Caco-2 (cell line): ENCODE data around the gene KRABD2.

Source experiments
- BruUV-seq: library from RNA; stranded (reverse); fragments of 400-500 nt; replicated peaks from 2 replicates; lab custom pipeline; 2021; lab: Mats Ljungman, UMichigan
- CTCF ChIA-PET: fragments of 300-600 bp; sonication (Branson Sonifier 250); formaldehyde crosslinking; loops from one replicate; lab custom pipeline; 2022; ENCODE audit warnings: antibody characterized with exemption; lab: Charles Lee
- POLR2A ChIA-PET: fragments of 300-600 bp; sonication (Branson Sonifier 250); formaldehyde crosslinking; loops from one replicate; lab custom pipeline; 2022; ENCODE audit warnings: antibody characterized with exemption; lab: Charles Lee
- DNase-seq, 2 experiments: peaks; one replicate each; pipeline versions ENCODE4 v3.0.0 to v3.0.0-alpha.2; 2020 to 2022
- H3K27me3 ChIP-seq: replicated peaks from 2 replicates; pipeline ENCODE4 v1.6.0; 2011; ENCODE audit warnings: low read length; ENCODE audit not compliant: control insufficient read depth, insufficient read depth
- H3K36me3 ChIP-seq: 2 replicates; pipeline ENCODE4 v1.5.1; 2011; ENCODE audit warnings: low read length; ENCODE audit not compliant: control insufficient read depth, insufficient read depth
- H3K4me1 ChIP-seq: fragments of 250-450 bp; sonication (Bioruptor Pico); 2 replicates; pipeline ENCODE4 v1.5.1; 2020; ENCODE audit warnings: mild to moderate bottlenecking
- H3K4me3 ChIP-seq: 2 replicates; pipeline ENCODE4 v1.5.1; 2011; ENCODE audit warnings: low read depth, mild to moderate bottlenecking, control low read depth, low read length
- H3K9me3 ChIP-seq: fragments of 250-450 bp; sonication (Bioruptor Pico); 2 replicates; pipeline ENCODE4 v1.5.1; 2020; ENCODE audit warnings: mild to moderate bottlenecking, moderate library complexity
- H3K27ac Mint-ChIP-seq: one replicate; pipeline ENCODE4 v1.8.0; 2022; ENCODE audit warnings: mixed read lengths; ENCODE audit not compliant: unreplicated experiment
- H3K27me3 Mint-ChIP-seq: one replicate; pipeline ENCODE4 v1.8.0; 2022; ENCODE audit warnings: mixed read lengths; ENCODE audit not compliant: insufficient read depth, unreplicated experiment
- H3K36me3 Mint-ChIP-seq: one replicate; pipeline ENCODE4 v1.8.0; 2022; ENCODE audit warnings: mild to moderate bottlenecking, mixed read lengths; ENCODE audit not compliant: insufficient read depth, unreplicated experiment
- H3K4me1 Mint-ChIP-seq: one replicate; pipeline ENCODE4 v1.8.0; 2022; ENCODE audit warnings: low read depth, mixed read lengths; ENCODE audit not compliant: unreplicated experiment
- H3K4me3 Mint-ChIP-seq: one replicate; pipeline ENCODE4 v1.8.0; 2022; ENCODE audit warnings: mild to moderate bottlenecking, moderate library complexity, mixed read lengths; ENCODE audit not compliant: unreplicated experiment
- H3K9me3 Mint-ChIP-seq: one replicate; pipeline ENCODE4 v1.8.0; 2022; ENCODE audit warnings: mixed read lengths; ENCODE audit not compliant: unreplicated experiment
- CTCF ChIP-seq, 2 experiments: fragments of 200-600 bp in 1 of 2; IDR thresholded peaks; 1 replicate in 1 of 2; 2 replicates in 1 of 2; pipeline versions ENCODE4 v1.5.1 to v1.8.0; 2011 to 2022; ENCODE audit warnings: antibody characterized with exemption in 1 of 2, control low read depth in 1 of 2, inconsistent platforms in 1 of 2, low read depth in 1 of 2, low read length in 1 of 2, mild to moderate bottlenecking in 1 of 2, moderate library complexity in 1 of 2; ENCODE audit not compliant: insufficient read depth in 1 of 2, severe bottlenecking in 1 of 2, unreplicated experiment in 1 of 2
- intact Hi-C: fragments of 100-400 bp; cut with micrococcal nuclease; formaldehyde crosslinking; loops from one replicate; pipeline ENCODE4 v1.10.0; 2022; ENCODE audit not compliant: unreplicated experiment

The KRABD2 gene

DNA sequence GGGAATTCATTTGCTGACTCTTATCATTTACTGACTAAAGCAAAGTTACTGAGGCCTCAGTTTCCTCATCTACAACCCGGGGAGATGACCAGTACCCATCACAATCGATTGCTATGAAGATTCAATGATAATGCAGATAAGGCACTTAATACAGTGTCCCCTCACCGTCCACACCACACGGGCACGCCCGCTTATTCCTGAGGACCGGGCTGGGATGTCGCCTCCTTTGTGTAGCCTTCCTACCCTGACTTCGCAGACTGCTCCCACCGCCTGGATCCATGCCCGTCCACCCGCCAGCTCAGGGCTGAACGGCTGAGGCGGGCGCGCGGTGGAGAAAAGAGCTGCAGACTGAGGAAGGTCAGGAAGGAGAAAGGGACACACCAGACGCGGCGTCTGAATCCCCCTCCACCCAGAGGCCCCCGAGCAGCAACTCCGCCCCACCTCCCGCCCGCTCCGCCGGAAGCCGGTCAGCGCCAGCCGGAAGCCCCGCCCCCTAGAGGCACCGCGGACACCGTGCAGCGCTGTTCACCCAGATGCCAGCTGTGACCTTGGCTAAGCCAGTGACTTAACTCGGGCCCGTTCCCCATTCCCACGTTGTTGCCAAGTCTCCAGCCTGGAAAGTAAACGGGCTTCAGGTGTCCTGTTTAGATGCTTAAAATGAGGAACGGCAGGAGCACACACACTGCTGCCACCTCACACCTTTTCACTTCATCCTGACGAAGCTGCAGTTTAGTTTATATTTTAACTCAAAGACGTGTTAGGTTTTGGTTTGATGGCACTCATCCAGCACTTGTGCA lies at the start of gene KRABD2:
Gene KRABD2 (minus strand): TSS at position 434 of the 797 bp plus-strand sequence.
- Histone ChIP-seq H3K9me3 (no peaks in the 10 kb centered on the region), H3K4me1 (no peaks in the 10 kb centered on the region), H3K36me3 (no peaks in the 10 kb centered on the region; the same call in 1 of the 2 replicates), H3K4me3 (peak within 1 kb of the TSS; percentile 40), H3K27me3 (no peaks in the 10 kb centered on the region)
- H3K9me3 Mint-ChIP-seq, result no peaks in the 10 kb centered on the region
- peaks cover 62% of the 10 kb centered on the region for H3K36me3 Mint-ChIP-seq
- BruUV-seq, result no TSS peak
- peak within 1 kb of the TSS; percentile 50 for H3K27ac Mint-ChIP-seq
- POLR2A ChIA-PET, result interaction anchor here (0.6 to 0.7 kb wide), 2 partner anchors 46 to 81 kb away, joined by 4 read pairs; partner anchors contain the start of gene SLC25A35
- no peaks in the 10 kb centered on the region for H3K27me3 Mint-ChIP-seq
- peak within 1 kb of the TSS; percentile 68 for H3K4me3 Mint-ChIP-seq
- intact Hi-C loops, result no loop called here
- peak; percentile 69 to 74 for DNase-seq
- CTCF ChIA-PET, result interaction anchor here (1.1 kb wide), 1 partner anchor 7 kb away, joined by 4 read pairs; no protein-coding TSS in a partner anchor
- H3K4me1 Mint-ChIP-seq, result no peaks in the 10 kb centered on the region
- peak in 1 of 2 experiments; percentile 22 for TF ChIP-seq CTCF (IDR thresholded peaks at IDR 0.05; ENCODE audit: insufficient read depth in 1 of 2, low read depth in 1 of 2, low read length in 1 of 2, severe bottlenecking in 1 of 2, unreplicated experiment in 1 of 2)

GRCh38 chr17:8421571-8421970 lies 45.1 kb upstream of the KRABD2 start:
- no peak overlapping the region for H3K27ac Mint-ChIP-seq
- Histone ChIP-seq H3K9me3 (no peaks in the 10 kb centered on the region), H3K4me1 (no peaks in the 10 kb centered on the region), H3K4me3 (no peak overlapping the region), H3K36me3 (no peaks in the 10 kb centered on the region), H3K27me3 (no peaks in the 10 kb centered on the region)
- intact Hi-C loops, result no loop called here
- peaks cover 6% of the 10 kb centered on the region for H3K27me3 Mint-ChIP-seq
- ChIA-PET POLR2A (no interaction called here), CTCF (no interaction called here)
- BruUV-seq, result no TSS peak
- no peak overlapping the region for H3K4me3 Mint-ChIP-seq
- DNase-seq, result no peak
- H3K4me1 Mint-ChIP-seq, result no peaks in the 10 kb centered on the region
- H3K9me3 Mint-ChIP-seq, result no peaks in the 10 kb centered on the region
- no peak for TF ChIP-seq CTCF (IDR thresholded peaks at IDR 0.05; ENCODE audit: insufficient read depth in 1 of 2, low read depth in 1 of 2, low read length in 1 of 2, severe bottlenecking in 1 of 2, unreplicated experiment in 1 of 2)
- H3K36me3 Mint-ChIP-seq, result no peaks in the 10 kb centered on the region

DNA sequence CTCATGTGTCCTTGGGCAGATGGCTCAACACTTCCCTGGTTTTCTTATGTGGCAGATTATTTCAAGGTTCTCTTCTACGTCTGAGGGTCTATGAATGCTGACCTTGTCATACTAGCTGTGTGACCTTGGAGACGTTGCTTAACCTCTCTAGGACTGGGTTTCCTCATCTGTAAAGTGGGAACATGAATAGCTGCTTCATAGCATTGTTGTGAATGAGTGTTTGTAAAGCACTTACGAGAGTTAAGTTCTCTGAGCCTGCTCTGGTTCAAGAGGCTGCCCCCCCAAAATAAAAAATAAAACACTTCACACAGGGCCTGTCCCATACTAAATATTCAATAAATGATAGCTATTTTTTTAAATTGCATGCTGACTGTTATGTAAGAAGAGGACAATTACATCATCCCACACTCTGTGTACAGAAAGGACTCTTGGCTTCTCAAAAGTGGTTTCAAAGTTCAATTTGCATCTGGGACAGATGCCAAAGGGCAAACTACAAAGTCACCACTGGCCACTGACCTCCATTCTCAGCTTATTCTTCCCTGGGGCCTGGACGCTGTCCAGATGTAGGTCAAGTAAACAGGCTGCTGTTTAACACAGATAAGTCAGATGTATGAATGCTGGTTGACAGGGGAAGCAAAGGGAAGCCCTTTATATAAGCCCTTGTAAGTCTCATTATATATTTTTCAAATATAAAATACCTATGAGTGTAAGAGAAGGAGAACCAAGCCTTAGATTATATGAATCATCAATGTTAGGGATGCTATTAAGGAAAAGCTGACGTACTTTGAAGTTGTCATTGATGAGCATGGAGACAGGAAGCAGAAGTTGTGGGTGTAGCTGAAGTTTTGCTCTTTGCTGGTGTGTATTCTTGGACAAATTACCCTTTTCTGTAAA lies 43.8 kb upstream of the KRABD2 start:
- intact Hi-C loops, result no loop called here

More for the DNA sequence above, 43.8 kb upstream of the KRABD2 start:
- H3K4me3 ChIP-seq, result no peak overlapping the region
- no peaks in the 10 kb centered on the region for H3K36me3 ChIP-seq
- H3K27me3 ChIP-seq, result no peaks in the 10 kb centered on the region
- no peaks in the 10 kb centered on the region for H3K9me3 ChIP-seq
- ChIA-PET POLR2A (interaction anchor here (0.6 kb wide), 1 partner anchor 15 kb away, joined by 3 read pairs; the partner anchor contains the start of gene NDEL1), CTCF (interaction anchor here (1.6 kb wide), 1 partner anchor 10 kb away, joined by 7 read pairs; no protein-coding TSS in a partner anchor)
- peak in 1 of 2 experiments; percentile 19 for DNase-seq
- no peak overlapping the region for H3K27ac Mint-ChIP-seq
- H3K4me1 Mint-ChIP-seq, result no peaks in the 10 kb centered on the region
- BruUV-seq, result no TSS peak
- H3K9me3 Mint-ChIP-seq, result no peaks in the 10 kb centered on the region
- H3K36me3 Mint-ChIP-seq, result no peaks in the 10 kb centered on the region
- peaks cover 6% of the 10 kb centered on the region for H3K27me3 Mint-ChIP-seq
- TF ChIP-seq CTCF (IDR thresholded peaks at IDR 0.05; ENCODE audit: insufficient read depth in 1 of 2, low read depth in 1 of 2, low read length in 1 of 2, severe bottlenecking in 1 of 2, unreplicated experiment in 1 of 2), result no peak
- H3K4me3 Mint-ChIP-seq, result no peak overlapping the region
- no peaks in the 10 kb centered on the region for H3K4me1 ChIP-seq
